ENCODE data around the gene IL1RAPL2.

DNA sequence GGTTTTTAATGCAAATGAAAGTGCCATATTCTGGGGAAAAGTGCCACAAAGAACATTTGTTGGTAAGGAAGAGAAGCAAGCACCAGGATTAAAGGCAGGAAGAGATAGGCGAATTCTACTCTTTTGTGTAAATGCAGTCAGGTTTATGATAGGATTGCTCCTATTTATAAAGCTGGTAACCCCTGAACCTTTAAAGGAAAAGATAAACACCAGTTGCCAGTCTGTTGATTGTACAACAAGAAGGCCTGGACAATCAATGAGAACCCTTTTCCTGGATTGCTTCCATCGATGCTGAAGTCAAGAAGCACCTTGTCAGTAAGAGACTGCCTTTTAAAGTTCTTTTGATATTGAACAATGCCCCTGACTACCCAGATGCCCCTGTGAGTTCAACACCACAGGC lies 1098.2 kb downstream of the IL1RAPL2 start:
- no peak for TF ChIP-seq EGR1 (IDR thresholded peaks at IDR 0.05)
- no peak for TF ChIP-seq TEAD4 (IDR thresholded peaks at IDR 0.05)
- TF ChIP-seq EP300 (IDR thresholded peaks at IDR 0.05; ENCODE audit: borderline replicate concordance) = no peak
- no peak for TF ChIP-seq RAD21 (IDR thresholded peaks at IDR 0.05; ENCODE audit: low read depth)
- TF ChIP-seq TAF1 (IDR thresholded peaks at IDR 0.05; ENCODE audit: low read depth) = no peak
- no peak for TF ChIP-seq CREB1 (IDR thresholded peaks at IDR 0.05; ENCODE audit: low read depth)
- TF ChIP-seq, protein P1, sequence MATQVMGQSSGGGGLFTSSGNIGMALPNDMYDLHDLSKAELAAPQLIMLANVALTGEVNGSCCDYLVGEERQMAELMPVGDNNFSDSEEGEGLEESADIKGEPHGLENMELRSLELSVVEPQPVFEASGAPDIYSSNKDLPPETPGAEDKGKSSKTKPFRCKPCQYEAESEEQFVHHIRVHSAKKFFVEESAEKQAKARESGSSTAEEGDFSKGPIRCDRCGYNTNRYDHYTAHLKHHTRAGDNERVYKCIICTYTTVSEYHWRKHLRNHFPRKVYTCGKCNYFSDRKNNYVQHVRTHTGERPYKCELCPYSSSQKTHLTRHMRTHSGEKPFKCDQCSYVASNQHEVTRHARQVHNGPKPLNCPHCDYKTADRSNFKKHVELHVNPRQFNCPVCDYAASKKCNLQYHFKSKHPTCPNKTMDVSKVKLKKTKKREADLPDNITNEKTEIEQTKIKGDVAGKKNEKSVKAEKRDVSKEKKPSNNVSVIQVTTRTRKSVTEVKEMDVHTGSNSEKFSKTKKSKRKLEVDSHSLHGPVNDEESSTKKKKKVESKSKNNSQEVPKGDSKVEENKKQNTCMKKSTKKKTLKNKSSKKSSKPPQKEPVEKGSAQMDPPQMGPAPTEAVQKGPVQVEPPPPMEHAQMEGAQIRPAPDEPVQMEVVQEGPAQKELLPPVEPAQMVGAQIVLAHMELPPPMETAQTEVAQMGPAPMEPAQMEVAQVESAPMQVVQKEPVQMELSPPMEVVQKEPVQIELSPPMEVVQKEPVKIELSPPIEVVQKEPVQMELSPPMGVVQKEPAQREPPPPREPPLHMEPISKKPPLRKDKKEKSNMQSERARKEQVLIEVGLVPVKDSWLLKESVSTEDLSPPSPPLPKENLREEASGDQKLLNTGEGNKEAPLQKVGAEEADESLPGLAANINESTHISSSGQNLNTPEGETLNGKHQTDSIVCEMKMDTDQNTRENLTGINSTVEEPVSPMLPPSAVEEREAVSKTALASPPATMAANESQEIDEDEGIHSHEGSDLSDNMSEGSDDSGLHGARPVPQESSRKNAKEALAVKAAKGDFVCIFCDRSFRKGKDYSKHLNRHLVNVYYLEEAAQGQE (IDR thresholded peaks at IDR 0.05; ENCODE audit: low read depth) = no peak
- no peak for TF ChIP-seq CEBPB (IDR thresholded peaks at IDR 0.05)
- no peak for TF ChIP-seq NFIC (IDR thresholded peaks at IDR 0.05)
- TF ChIP-seq, protein P2, sequence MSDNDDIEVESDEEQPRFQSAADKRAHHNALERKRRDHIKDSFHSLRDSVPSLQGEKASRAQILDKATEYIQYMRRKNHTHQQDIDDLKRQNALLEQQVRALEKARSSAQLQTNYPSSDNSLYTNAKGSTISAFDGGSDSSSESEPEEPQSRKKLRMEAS (IDR thresholded peaks at IDR 0.05) = no peak
- no peak for TF ChIP-seq YY1 (IDR thresholded peaks at IDR 0.05; ENCODE audit: low read depth)
